ENCODE data around the gene WBP2. TPM values are rescaled to one million over a fixed set of nuclear protein-coding genes. Genes with fewer than 3 reads are reported as not detected.
"Not testable (repeated sequence)": the region's sequence is repeated elsewhere in the genome, so short reads cannot be mapped to it uniquely, and the experiment has no call there.

The WBP2 gene
- total RNA-seq, 4 donors from 2014 or later, result 129 to 259 (median 148) TPM

- TF ChIP-seq POLR2A (IDR thresholded peaks at IDR 0.05), result no peak
- TF ChIP-seq, protein P1, sequence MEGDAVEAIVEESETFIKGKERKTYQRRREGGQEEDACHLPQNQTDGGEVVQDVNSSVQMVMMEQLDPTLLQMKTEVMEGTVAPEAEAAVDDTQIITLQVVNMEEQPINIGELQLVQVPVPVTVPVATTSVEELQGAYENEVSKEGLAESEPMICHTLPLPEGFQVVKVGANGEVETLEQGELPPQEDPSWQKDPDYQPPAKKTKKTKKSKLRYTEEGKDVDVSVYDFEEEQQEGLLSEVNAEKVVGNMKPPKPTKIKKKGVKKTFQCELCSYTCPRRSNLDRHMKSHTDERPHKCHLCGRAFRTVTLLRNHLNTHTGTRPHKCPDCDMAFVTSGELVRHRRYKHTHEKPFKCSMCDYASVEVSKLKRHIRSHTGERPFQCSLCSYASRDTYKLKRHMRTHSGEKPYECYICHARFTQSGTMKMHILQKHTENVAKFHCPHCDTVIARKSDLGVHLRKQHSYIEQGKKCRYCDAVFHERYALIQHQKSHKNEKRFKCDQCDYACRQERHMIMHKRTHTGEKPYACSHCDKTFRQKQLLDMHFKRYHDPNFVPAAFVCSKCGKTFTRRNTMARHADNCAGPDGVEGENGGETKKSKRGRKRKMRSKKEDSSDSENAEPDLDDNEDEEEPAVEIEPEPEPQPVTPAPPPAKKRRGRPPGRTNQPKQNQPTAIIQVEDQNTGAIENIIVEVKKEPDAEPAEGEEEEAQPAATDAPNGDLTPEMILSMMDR (IDR thresholded peaks at IDR 0.05 in 4 of 5, conservative IDR thresholded peaks at IDR 0.05 in 1 of 5), result no peak
- Histone ChIP-seq H3K9me3 (no peaks in the 10 kb centered on the region), H3K27me3 (no peaks in the 10 kb centered on the region), H3K36me3 (no peaks in the 10 kb centered on the region), H3K4me3 (no peak overlapping the region), H3K27ac (no peak overlapping the region), H3K4me1 (peaks cover 0 to 8% of the 10 kb centered on the region in 2 donors)
- in situ Hi-C loops (cut with MboI; ENCODE audit: low sequenced_read_pairs in 4 of 4), result no loop called here
- ATAC-seq (peak; percentile 27 to 41), DNase-seq (no peak)
- intact Hi-C loops (cut with DNase I; ENCODE audit: low total_unique reads), result no loop called here
Observed at GRCh38 chr17:75861927-75862317, 6.8 kb upstream of the WBP2 start.

- in situ Hi-C loops (cut with MboI; ENCODE audit: low sequenced_read_pairs in 4 of 4), result loop anchor here in 1 of 4 donors (5.0 kb wide), 1 partner anchor 82 kb away; a partner anchor contains a TSS
Observed at GRCh38 chr17:75859358-75859757, 4.2 kb upstream of the WBP2 start.

DNA sequence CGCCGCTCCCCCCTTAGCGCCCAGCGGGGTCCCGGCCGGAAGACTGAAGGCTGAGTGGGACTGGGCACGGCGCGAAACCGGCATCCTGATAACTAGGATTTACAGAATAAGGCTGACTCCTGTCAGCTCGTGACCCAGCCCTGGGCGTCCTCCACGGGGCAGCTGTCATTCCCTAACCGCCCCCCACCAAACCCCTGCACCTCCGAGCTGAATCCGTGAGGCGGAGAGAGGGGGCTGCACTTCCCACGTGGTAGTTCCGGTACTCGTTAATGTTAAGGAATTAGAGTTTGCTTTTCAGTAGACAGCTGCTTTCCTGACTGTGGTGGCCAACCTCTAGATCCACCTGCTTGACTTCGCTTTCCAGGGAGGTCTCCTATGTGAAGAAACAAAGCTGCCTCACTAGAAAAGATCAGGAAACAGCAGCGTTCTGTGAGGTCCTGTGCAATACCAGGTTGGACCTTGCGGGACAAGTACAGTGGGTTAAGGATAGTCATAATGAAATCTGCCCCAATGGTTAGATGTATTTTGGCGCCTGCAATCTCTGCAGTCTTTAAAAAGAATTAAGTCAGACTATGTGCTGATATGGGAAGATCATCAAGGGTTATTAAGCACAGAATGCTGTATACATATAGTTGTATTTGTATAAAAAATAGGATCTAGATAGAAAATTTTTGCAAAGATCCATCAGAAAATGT is 1.1 kb upstream of the WBP2 start:
- H3K9me3 ChIP-seq, result no peaks in the 10 kb centered on the region
- no peaks in the 10 kb centered on the region for H3K27me3 ChIP-seq
- H3K4me1 ChIP-seq, result peaks cover 33% of the 10 kb centered on the region in 2 donors
- ATAC-seq (peak in 1 of 2 donors; percentile 10), DNase-seq (no peak)
- H3K4me3 ChIP-seq, result peak overlapping the region; percentile 54 to 85 (median 78)
- peak overlapping the region; percentile 90 to 99 (median 96) for H3K27ac ChIP-seq
- intact Hi-C loops (cut with DNase I; ENCODE audit: low total_unique reads), result loop anchor here (1.0 to 10.0 kb wide), 3 partner anchors 21 to 389 kb away; partner anchors contain the start of genes RNF157 and TRIM65
- peaks cover 0 to 8% of the 10 kb centered on the region in 2 donors for H3K36me3 ChIP-seq
- in situ Hi-C loops (cut with MboI; ENCODE audit: low sequenced_read_pairs in 4 of 4), result loop anchor here in 1 of 4 donors (5.0 kb wide), 1 partner anchor 79 kb away; a partner anchor contains a TSS
- no peak for TF ChIP-seq POLR2A (IDR thresholded peaks at IDR 0.05)
- TF ChIP-seq, protein P1 (IDR thresholded peaks at IDR 0.05 in 4 of 5, conservative IDR thresholded peaks at IDR 0.05 in 1 of 5), result no peak

More at GRCh38 chr17:75859358-75859757, 4.2 kb upstream of the WBP2 start:
- H3K9me3 ChIP-seq, H3K27me3 ChIP-seq, ATAC-seq, H3K4me3 ChIP-seq, H3K4me1 ChIP-seq, H3K36me3 ChIP-seq, DNase-seq: not testable (repeated sequence)
- intact Hi-C loops (cut with DNase I; ENCODE audit: low total_unique reads), result loop anchor here (10.0 kb wide), 1 partner anchor 385 kb away; the partner anchor contains the start of gene RNF157
- H3K27ac ChIP-seq, result peak overlapping the region; percentile 27 to 72 (median 62)

DNA sequence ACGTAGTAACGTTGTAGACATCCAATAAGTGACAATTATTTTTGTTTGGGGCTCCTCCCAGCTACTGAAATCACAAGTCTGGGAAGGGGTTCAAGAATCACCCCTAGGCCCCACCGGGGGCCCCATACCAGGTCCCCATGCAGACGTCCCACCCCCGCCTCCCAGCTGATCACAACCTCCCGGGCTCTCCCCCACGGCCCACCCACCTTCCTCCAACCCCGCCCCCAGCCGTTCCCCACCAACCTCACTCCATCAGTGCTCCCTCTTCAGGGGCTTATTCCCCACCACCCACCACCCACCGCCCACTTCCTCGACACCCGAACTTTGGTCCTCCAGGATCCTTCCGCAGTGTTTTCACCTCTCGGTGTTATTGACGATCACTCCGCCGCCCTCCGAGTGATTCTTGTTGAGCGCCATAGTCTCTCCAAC is 240 bp downstream of the WBP2 start:
- Histone ChIP-seq H3K27me3 (no peaks in the 10 kb centered on the region), H3K4me3 (peak overlapping the region; percentile 59 to 82 (median 66)), H3K9me3 (no peaks in the 10 kb centered on the region), H3K36me3 (peaks cover 0 to 17% of the 10 kb centered on the region in 2 donors), H3K4me1 (peaks cover 45% of the 10 kb centered on the region in 2 donors), H3K27ac (peak overlapping the region; percentile 95 to 99 (median 95))
- intact Hi-C loops (cut with DNase I; ENCODE audit: low total_unique reads) (loop anchor here (1.0 to 10.0 kb wide), 4 partner anchors 70 to 390 kb away; partner anchors contain the start of genes ACOX1, RNF157, TEN1 and UNK), in situ Hi-C loops (cut with MboI; ENCODE audit: low sequenced_read_pairs in 4 of 4) (loop anchor here in 1 of 4 donors (5.0 kb wide), 1 partner anchor 78 kb away; a partner anchor contains a TSS)
- DNase-seq, result no peak
- TF ChIP-seq POLR2A (IDR thresholded peaks at IDR 0.05), result no peak
- TF ChIP-seq, protein P1 (IDR thresholded peaks at IDR 0.05 in 4 of 5, conservative IDR thresholded peaks at IDR 0.05 in 1 of 5), result peak in 1 of 5 experiments; percentile 28
- peak; percentile 4 to 5 for ATAC-seq
